ENCODE results near the gene ARF6.

ARF6 gene

GRCh38 chr14:49940808-49941421 is 48.0 kb downstream of the ARF6 start:
- no peak for DNase-seq (ENCODE audit: low read depth in 2 of 2)

- DNase-seq (ENCODE audit: low read depth in 2 of 2): no peak
These were observed 49.2 kb downstream of the ARF6 start for GRCh38 chr14:49942090-49942489.

- no peak for DNase-seq (ENCODE audit: low read depth in 2 of 2)
These were observed 51.6 kb downstream of the ARF6 start for GRCh38 chr14:49944501-49944900.

- DNase-seq (ENCODE audit: low read depth in 2 of 2): no peak
These were observed 52.8 kb downstream of the ARF6 start for GRCh38 chr14:49945448-49946319.
